Neural cell (in vitro differentiated cells): ENCODE results near the gene UQCRFS1. TPM values are rescaled to one million over a fixed set of nuclear protein-coding genes. Genes with fewer than 3 reads are reported as not detected.

Experiments
- H2AFZ ChIP-seq: fragments of 200-600, 300-800 bp; sonication (generic), shearing (Covaris generic); 2 replicates; pipeline ENCODE4 v1.6.0; 2014; ENCODE audit warnings: low read depth, mild to moderate bottlenecking, antibody characterized with exemption, low read length, moderate library complexity
- H3F3A ChIP-seq: fragments of 200-600 bp; shearing (Covaris generic); 2 replicates; pipeline ENCODE4 v1.6.1; 2016; ENCODE audit warnings: mild to moderate bottlenecking, moderate library complexity, mixed read lengths, antibody characterized with exemption, low read length; ENCODE audit not compliant: insufficient read depth, poor library complexity, severe bottlenecking
- H3K27ac ChIP-seq: fragments of 200-600, 300-800 bp; sonication (generic), shearing (Covaris generic); 2 replicates; pipeline ENCODE4 v1.5.1; 2014; ENCODE audit warnings: mild to moderate bottlenecking, low read length, moderate library complexity
- H3K27me3 ChIP-seq: fragments of 300-800, 200-600 bp; sonication (generic), shearing (Covaris generic); 2 replicates; pipeline ENCODE4 v1.6.0; 2014; ENCODE audit warnings: mild to moderate bottlenecking, low read depth, low read length, moderate library complexity; ENCODE audit not compliant: insufficient read depth
- H3K36me3 ChIP-seq: fragments of 300-800, 200-600 bp; sonication (generic), shearing (Covaris generic); 2 replicates; pipeline ENCODE4 v1.5.1; 2014; ENCODE audit warnings: mild to moderate bottlenecking, antibody characterized with exemption, low read length, moderate library complexity; ENCODE audit not compliant: insufficient read depth
- H3K4me2 ChIP-seq: fragments of 300-800, 200-600 bp; sonication (generic), shearing (Covaris generic); 2 replicates; pipeline ENCODE4 v1.6.0; 2014; ENCODE audit warnings: mild to moderate bottlenecking, low read length
- H3K4me3 ChIP-seq: fragments of 300-800, 200-600 bp; sonication (generic), shearing (Covaris generic); 2 replicates; pipeline ENCODE4 v1.5.1; 2014; ENCODE audit warnings: mild to moderate bottlenecking, low read length, moderate library complexity
- H3K79me2 ChIP-seq: fragments of 200-600 bp; shearing (Covaris generic); replicated peaks from 2 replicates; pipeline ENCODE4 v1.6.0; 2014; ENCODE audit warnings: mild to moderate bottlenecking, low read length, moderate library complexity; ENCODE audit not compliant: insufficient read depth
- H3K9ac ChIP-seq: fragments of 300-800, 200-600 bp; sonication (generic), shearing (Covaris generic); 2 replicates; pipeline ENCODE4 v1.6.1; 2016; ENCODE audit warnings: mild to moderate bottlenecking, low read length, mixed read lengths
- H3K9me2 ChIP-seq: fragments of 200-600 bp; shearing (Covaris generic); 2 replicates; pipeline ENCODE4 v1.6.1; 2016; ENCODE audit warnings: mild to moderate bottlenecking, low read length, mixed read lengths; ENCODE audit not compliant: insufficient read depth
- H3K9me3 ChIP-seq: fragments of 200-600, 300-800 bp; sonication (generic), shearing (Covaris generic); 2 replicates; pipeline ENCODE4 v1.6.1; 2016; ENCODE audit warnings: mild to moderate bottlenecking, mixed run types, low read length, moderate library complexity, mixed read lengths
- H4K20me1 ChIP-seq: fragments of 200-600 bp; shearing (Covaris generic); 2 replicates; pipeline ENCODE4 v1.6.1; 2016; ENCODE audit warnings: mild to moderate bottlenecking, mixed run types; ENCODE audit not compliant: insufficient read depth
- CTCF ChIP-seq: fragments of 450-650 bp; IDR thresholded peaks from 2 replicates; pipeline ENCODE4 v1.5.1; 2014; ENCODE audit warnings: antibody characterized with exemption, mild to moderate bottlenecking, moderate library complexity; ENCODE audit not compliant: poor library complexity, severe bottlenecking
- EP300 ChIP-seq: fragments of 450-650 bp; conservative IDR thresholded peaks from 2 replicates; pipeline ENCODE4 v1.6.1; 2014; ENCODE audit warnings: antibody characterized with exemption, mild to moderate bottlenecking, moderate library complexity; ENCODE audit not compliant: poor library complexity, severe bottlenecking
- EZH2 ChIP-seq: fragments of 200-600, 300-800 bp; shearing (Covaris generic), sonication (generic); IDR thresholded peaks from 2 replicates; pipeline ENCODE4 v1.6.1; 2014; ENCODE audit warnings: antibody characterized with exemption, low read length, borderline replicate concordance, mild to moderate bottlenecking; ENCODE audit not compliant: insufficient read depth, poor library complexity, severe bottlenecking
- MXI1 ChIP-seq: fragments of 450-650 bp; conservative IDR thresholded peaks from 2 replicates; pipeline ENCODE4 v1.6.1; 2014; ENCODE audit warnings: antibody characterized with exemption, mild to moderate bottlenecking; ENCODE audit not compliant: poor library complexity, severe bottlenecking
- POLR2AphosphoS5 ChIP-seq: IDR thresholded peaks from 2 replicates; pipeline ENCODE4 v1.6.1; 2012
- RAD21 ChIP-seq: fragments of 450-650 bp; conservative IDR thresholded peaks from 2 replicates; pipeline ENCODE4 v1.6.1; 2014; ENCODE audit warnings: antibody characterized with exemption, mild to moderate bottlenecking, moderate library complexity
- REST ChIP-seq: IDR thresholded peaks from 2 replicates; pipeline ENCODE4 v1.6.1; 2012; ENCODE audit warnings: borderline replicate concordance
- SMC3 ChIP-seq: fragments of 450-650 bp; conservative IDR thresholded peaks from 2 replicates; pipeline ENCODE4 v1.6.1; 2014; ENCODE audit warnings: antibody characterized with exemption, mild to moderate bottlenecking, moderate library complexity; ENCODE audit not compliant: poor library complexity
- TAF1 ChIP-seq: IDR thresholded peaks from 2 replicates; pipeline ENCODE4 v1.6.1; 2012; ENCODE audit warnings: low read depth
- polyA plus RNA-seq: library from polyadenylated mRNA; depleted of rRNA; stranded (reverse); fragments of >200 nt; gene quantifications from 2 replicates; pipeline ENCODE4 v1.2.3, GENCODE V29; 2014

The UQCRFS1 gene
- polyA plus RNA-seq, 1 donor from 2014 or later: 55.2 TPM

GRCh38 chr19:29201855-29202254 is 11.1 kb downstream of the UQCRFS1 start:
- H3K9ac ChIP-seq: no peak overlapping the region
- H2AFZ ChIP-seq: no peak overlapping the region
- no peak overlapping the region for H3K4me2 ChIP-seq
- no peaks in the 10 kb centered on the region for H3K9me2 ChIP-seq
- H4K20me1 ChIP-seq: no peaks in the 10 kb centered on the region
- H3K9me3 ChIP-seq: no peaks in the 10 kb centered on the region
- no peaks in the 10 kb centered on the region for H3K36me3 ChIP-seq
- H3F3A ChIP-seq: no peaks in the 10 kb centered on the region
- H3K79me2 ChIP-seq: no peaks in the 10 kb centered on the region
- TF ChIP-seq TAF1: no peak
- TF ChIP-seq REST: no peak
- TF ChIP-seq EP300: no peak
- no peak for TF ChIP-seq POLR2AphosphoS5
- no peak for TF ChIP-seq SMC3
- TF ChIP-seq RAD21: no peak
- no peak for TF ChIP-seq CTCF
- no peak for TF ChIP-seq EZH2
- no peak for TF ChIP-seq MXI1
- H3K27me3 ChIP-seq: no peaks in the 10 kb centered on the region
- H3K27ac ChIP-seq: no peak overlapping the region
- no peak overlapping the region for H3K4me3 ChIP-seq

GRCh38 chr19:29194658-29195057 is 18.3 kb downstream of the UQCRFS1 start:
- Histone ChIP-seq H4K20me1 (no peaks in the 10 kb centered on the region), H3F3A (no peaks in the 10 kb centered on the region), H3K9me3 (no peaks in the 10 kb centered on the region), H3K9ac (no peak overlapping the region), H3K36me3 (no peaks in the 10 kb centered on the region), H3K79me2 (no peaks in the 10 kb centered on the region), H3K9me2 (no peaks in the 10 kb centered on the region), H3K27ac (no peak overlapping the region), H3K4me2 (no peak overlapping the region), H3K4me3 (no peak overlapping the region), H3K27me3 (no peaks in the 10 kb centered on the region), H2AFZ (no peak overlapping the region)
- no peak for TF ChIP-seq POLR2AphosphoS5
- TF ChIP-seq EZH2: no peak
- TF ChIP-seq SMC3: no peak
- no peak for TF ChIP-seq RAD21
- TF ChIP-seq EP300: no peak
- no peak for TF ChIP-seq REST
- TF ChIP-seq TAF1: no peak
- no peak for TF ChIP-seq MXI1
- TF ChIP-seq CTCF: no peak
